DOHH2 (cell line): ENCODE measurements around the gene CORT.

Experiments
- H3F3A ChIP-seq: fragments of 200-600 bp; sonication (generic), shearing (Covaris generic); 2 replicates; pipeline ENCODE4 v1.6.0; 2016; ENCODE audit warnings: antibody characterized with exemption, mild to moderate bottlenecking; ENCODE audit not compliant: control insufficient read depth, insufficient read depth
- H3K27ac ChIP-seq: fragments of 200-600 bp; sonication (generic); 2 replicates; pipeline ENCODE4 v1.5.1; 2014; ENCODE audit warnings: low read depth, mild to moderate bottlenecking, low read length, moderate library complexity
- H3K27me3 ChIP-seq: fragments of 200-600 bp; sonication (generic); 2 replicates; pipeline ENCODE4 v1.6.1; 2014; ENCODE audit warnings: mild to moderate bottlenecking, low read length, mixed read lengths; ENCODE audit not compliant: control insufficient read depth
- H3K36me3 ChIP-seq: fragments of 200-600 bp; sonication (generic); 2 replicates; pipeline ENCODE4 v1.6.1; 2014; ENCODE audit warnings: mild to moderate bottlenecking, low read length, moderate library complexity, mixed read lengths; ENCODE audit not compliant: control insufficient read depth
- H3K4me1 ChIP-seq: fragments of 200-600 bp; sonication (generic); 2 replicates; pipeline ENCODE4 v1.6.1; 2014; ENCODE audit warnings: mild to moderate bottlenecking, low read length, mixed read lengths; ENCODE audit not compliant: control insufficient read depth
- H3K4me2 ChIP-seq: fragments of 200-600 bp; sonication (generic); 2 replicates; pipeline ENCODE4 v1.6.0; 2014; ENCODE audit warnings: mild to moderate bottlenecking, low read length, moderate library complexity
- H3K4me3 ChIP-seq: fragments of 200-600 bp; sonication (generic); 2 replicates; pipeline ENCODE4 v1.5.1; 2014; ENCODE audit warnings: mild to moderate bottlenecking, low read length, mixed read lengths
- H3K79me2 ChIP-seq: fragments of 200-600 bp; sonication (generic); 2 replicates; pipeline ENCODE4 v1.6.1; 2014; ENCODE audit warnings: mild to moderate bottlenecking, low read length, mixed read lengths; ENCODE audit not compliant: control insufficient read depth
- H3K9me2 ChIP-seq: fragments of 200-600 bp; sonication (generic); replicated peaks from 2 replicates; pipeline ENCODE4 v1.6.1; 2014; ENCODE audit warnings: mild to moderate bottlenecking, low read length, mixed read lengths; ENCODE audit not compliant: control insufficient read depth
- H3K9me3 ChIP-seq: fragments of 200-600 bp; sonication (generic); 2 replicates; pipeline ENCODE4 v1.6.1; 2014; ENCODE audit warnings: antibody characterized with exemption, low read length, mixed read lengths; ENCODE audit not compliant: control insufficient read depth, insufficient read depth
- H4K20me1 ChIP-seq: fragments of 200-600 bp; sonication (generic); 2 replicates; pipeline ENCODE4 v1.6.0; 2014; ENCODE audit warnings: low read depth, mild to moderate bottlenecking, antibody characterized with exemption, low read length, moderate library complexity; ENCODE audit not compliant: control insufficient read depth, insufficient read depth
- CTCF ChIP-seq: fragments of 200-600 bp; sonication (generic); IDR thresholded peaks from one replicate; pipeline ENCODE4 v1.5.1; 2014; ENCODE audit warnings: antibody characterized with exemption, mild to moderate bottlenecking, low read depth, low read length; ENCODE audit not compliant: poor library complexity, severe bottlenecking
- EZH2phosphoT487 ChIP-seq: fragments of 200-600 bp; sonication (generic); IDR thresholded peaks from 2 replicates; pipeline ENCODE4 v1.6.1; 2017; ENCODE audit warnings: borderline replicate concordance, mild to moderate bottlenecking, antibody characterized with exemption, low read length, moderate library complexity, mixed read lengths

CORT gene

GRCh38 chr1:10498231-10498630, 48.4 kb downstream of the CORT start:
- H3K9me3 ChIP-seq = no peaks in the 10 kb centered on the region
- TF ChIP-seq CTCF = no peak
- TF ChIP-seq EZH2phosphoT487 = no peak
- H3K4me2 ChIP-seq = no peak overlapping the region
- H3K27me3 ChIP-seq = no peaks in the 10 kb centered on the region
- H3K4me3 ChIP-seq = no peak overlapping the region
- peaks cover 52% of the 10 kb centered on the region for H3K79me2 ChIP-seq
- no peak overlapping the region for H3K27ac ChIP-seq
- H4K20me1 ChIP-seq = peaks cover 5% of the 10 kb centered on the region; the same call in 1 of the 2 replicates
- peaks cover 17% of the 10 kb centered on the region for H3K4me1 ChIP-seq
- H3F3A ChIP-seq = no peaks in the 10 kb centered on the region
- no peaks in the 10 kb centered on the region for H3K9me2 ChIP-seq
- peaks cover 12% of the 10 kb centered on the region for H3K36me3 ChIP-seq
